Uterus (tissue), 4 donors: Measurements from ENCODE around the gene CNN2. TPM values are rescaled to one million over a fixed set of nuclear protein-coding genes. Genes with fewer than 3 reads are reported as not detected.

Experiments
- DNase-seq, 2 donors: peaks; one replicate each; pipeline ENCODE4 v3.0.0-alpha.2; 2019 to 2020
- H3K27ac ChIP-seq, 2 donors: fragments of 200-600 bp; sonication (generic); 1 replicate in 1 of 2; 2 replicates in 1 of 2; pipeline ENCODE4 v1.5.1; 2016 to 2018
- H3K27me3 ChIP-seq, 2 donors: fragments of 200-600 bp; sonication (generic); one replicate each; pipeline ENCODE4 v1.5.1; 2018 to 2019; ENCODE audit warnings: control low read depth in 1 of 2
- H3K36me3 ChIP-seq, 2 donors: fragments of 200-600 bp; sonication (generic); one replicate each; pipeline ENCODE4 v1.5.1; 2019; ENCODE audit warnings: control low read depth in 1 of 2
- H3K4me1 ChIP-seq, 2 donors: fragments of 200-600 bp; sonication (generic); one replicate each; pipeline ENCODE4 v1.5.1; 2018 to 2019; ENCODE audit warnings: control low read depth in 1 of 2
- H3K4me3 ChIP-seq, 2 donors: fragments of 200-600 bp; sonication (generic); 1 replicate in 1 of 2; 2 replicates in 1 of 2; pipeline ENCODE4 v1.5.1; 2018 to 2019; ENCODE audit warnings: mild to moderate bottlenecking in 1 of 2
- H3K9me3 ChIP-seq, 2 donors: fragments of 200-600 bp; sonication (generic); one replicate each; pipeline ENCODE4 v1.5.1; 2019; ENCODE audit warnings: control low read depth in 1 of 2
- POLR2A ChIP-seq, 2 donors: fragments of 450-650 bp; IDR thresholded peaks; one replicate each; pipeline ENCODE4 v1.6.1; 2016; ENCODE audit warnings: antibody characterized with exemption in 2 of 2, mild to moderate bottlenecking in 1 of 2, moderate library complexity in 1 of 2
- intact Hi-C: fragments of 100-400 bp; cut with DNase I; formaldehyde crosslinking; loops from one replicate; pipeline ENCODE4 v1.15.1; 2023; ENCODE audit warnings: low total_unique reads
- total RNA-seq, 4 donors: library from RNA; depleted of rRNA in 3 of 4; stranded (reverse); fragments of >200 nt in 3 of 4; gene quantifications; one replicate each; pipeline versions ENCODE4 v1.1.0 to v1.2.4, GENCODE V29; 2014 to 2023
- TF ChIP-seq, protein P1 (sequence below), 4 experiments: fragments of 200-600 bp in 2 of 4; fragments of 450-650 bp in 2 of 4; sonication (generic) in 2 of 4; IDR thresholded peaks; one replicate each; pipeline ENCODE4 v1.5.1; 2016 to 2019; ENCODE audit warnings: antibody characterized with exemption in 4 of 4, mild to moderate bottlenecking in 2 of 4, moderate library complexity in 1 of 4
- donor health status: DM: yes; HTN: yes; CAD: no.

CNN2 gene
- 100 to 1,000 TPM in 2 of 4 donors, 10 to 100 TPM in 2; 14.3 to 186 (median 88.5) TPM for total RNA-seq

GRCh38 chr19:1025960-1026782 is at the start of gene CNN2:
CNN2 (plus strand) TSS chr19:1026608; CDS start chr19:1026662, 54 bp downstream.
- H3K27ac ChIP-seq, result peak within 1 kb of the TSS; percentile 95
- no peaks in the 10 kb centered on the region for H3K36me3 ChIP-seq
- peak; percentile 80 to 85 for DNase-seq
- H3K27me3 ChIP-seq, result no peaks in the 10 kb centered on the region
- peak; percentile 77 to 95 for TF ChIP-seq POLR2A (IDR thresholded peaks at IDR 0.05)
- TF ChIP-seq, protein P1, sequence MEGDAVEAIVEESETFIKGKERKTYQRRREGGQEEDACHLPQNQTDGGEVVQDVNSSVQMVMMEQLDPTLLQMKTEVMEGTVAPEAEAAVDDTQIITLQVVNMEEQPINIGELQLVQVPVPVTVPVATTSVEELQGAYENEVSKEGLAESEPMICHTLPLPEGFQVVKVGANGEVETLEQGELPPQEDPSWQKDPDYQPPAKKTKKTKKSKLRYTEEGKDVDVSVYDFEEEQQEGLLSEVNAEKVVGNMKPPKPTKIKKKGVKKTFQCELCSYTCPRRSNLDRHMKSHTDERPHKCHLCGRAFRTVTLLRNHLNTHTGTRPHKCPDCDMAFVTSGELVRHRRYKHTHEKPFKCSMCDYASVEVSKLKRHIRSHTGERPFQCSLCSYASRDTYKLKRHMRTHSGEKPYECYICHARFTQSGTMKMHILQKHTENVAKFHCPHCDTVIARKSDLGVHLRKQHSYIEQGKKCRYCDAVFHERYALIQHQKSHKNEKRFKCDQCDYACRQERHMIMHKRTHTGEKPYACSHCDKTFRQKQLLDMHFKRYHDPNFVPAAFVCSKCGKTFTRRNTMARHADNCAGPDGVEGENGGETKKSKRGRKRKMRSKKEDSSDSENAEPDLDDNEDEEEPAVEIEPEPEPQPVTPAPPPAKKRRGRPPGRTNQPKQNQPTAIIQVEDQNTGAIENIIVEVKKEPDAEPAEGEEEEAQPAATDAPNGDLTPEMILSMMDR (IDR thresholded peaks at IDR 0.05), result peak in 1 of 4 experiments; percentile 2
- intact Hi-C loops, result no loop called here
- H3K9me3 ChIP-seq, result no peaks in the 10 kb centered on the region
- H3K4me3 ChIP-seq, result peak within 1 kb of the TSS; percentile 85 to 89
- H3K4me1 ChIP-seq, result peaks cover 0 to 6% of the 10 kb centered on the region in 2 donors

DNA sequence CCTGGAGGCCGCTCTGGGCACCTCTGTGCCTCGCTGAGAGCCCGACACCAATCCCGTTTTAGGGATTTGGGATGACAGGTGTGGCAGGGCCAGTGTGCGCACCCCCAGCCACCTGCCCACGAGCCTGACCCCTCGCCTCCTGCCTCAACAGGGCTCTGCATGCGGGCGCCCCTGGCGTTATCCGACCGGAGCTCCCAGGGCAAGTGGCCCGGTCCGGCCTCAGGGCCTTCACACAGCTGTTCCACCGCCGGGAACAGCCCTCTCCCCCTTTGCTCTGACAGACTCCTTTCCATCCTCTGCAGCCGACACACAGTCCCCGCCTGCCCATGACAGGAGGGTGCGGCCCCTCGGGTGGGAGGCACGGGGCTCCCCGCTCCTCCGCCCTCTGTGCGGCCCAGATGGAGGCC is 49.3 kb upstream of the CNN2 start:
- Histone ChIP-seq H3K36me3 (no peaks in the 10 kb centered on the region), H3K27me3 (no peaks in the 10 kb centered on the region), H3K4me3 (no peak overlapping the region), H3K4me1 (no peaks in the 10 kb centered on the region), H3K9me3 (no peaks in the 10 kb centered on the region), H3K27ac (no peak overlapping the region)
- DNase-seq, result no peak
- no peak for TF ChIP-seq POLR2A (IDR thresholded peaks at IDR 0.05)
- TF ChIP-seq, protein P1 (IDR thresholded peaks at IDR 0.05), result no peak
- intact Hi-C loops, result no loop called here

DNA sequence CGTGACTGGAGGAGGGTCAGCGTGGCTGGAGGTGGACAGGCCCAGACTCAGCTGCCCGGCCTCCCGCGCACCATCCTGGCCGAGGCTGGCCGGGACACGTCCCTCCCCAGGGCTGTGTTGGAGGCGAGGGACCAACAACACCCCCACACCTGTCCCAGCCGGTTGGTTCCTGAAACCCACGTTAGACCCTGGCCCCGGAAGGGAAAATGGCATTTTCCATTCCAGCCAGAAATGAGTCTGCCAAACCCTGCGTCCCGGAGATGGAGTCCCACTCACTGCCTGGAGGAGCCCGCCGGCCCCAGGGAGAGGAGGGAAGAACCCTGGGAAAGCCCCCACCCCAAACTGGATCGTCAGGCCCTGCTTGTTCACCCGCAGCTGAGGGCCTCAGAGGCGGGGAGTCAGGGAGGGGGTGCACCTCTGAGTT is 47.1 kb upstream of the CNN2 start:
- H3K27ac ChIP-seq, result no peak overlapping the region
- H3K36me3 ChIP-seq, result no peaks in the 10 kb centered on the region
- intact Hi-C loops, result no loop called here
- TF ChIP-seq POLR2A (IDR thresholded peaks at IDR 0.05), result no peak
- TF ChIP-seq, protein P1 (IDR thresholded peaks at IDR 0.05), result no peak
- H3K4me3 ChIP-seq, result no peak overlapping the region
- H3K4me1 ChIP-seq, result peaks cover 0 to 6% of the 10 kb centered on the region in 2 donors
- H3K27me3 ChIP-seq, result no peaks in the 10 kb centered on the region
- DNase-seq, result no peak
- no peaks in the 10 kb centered on the region for H3K9me3 ChIP-seq

DNA sequence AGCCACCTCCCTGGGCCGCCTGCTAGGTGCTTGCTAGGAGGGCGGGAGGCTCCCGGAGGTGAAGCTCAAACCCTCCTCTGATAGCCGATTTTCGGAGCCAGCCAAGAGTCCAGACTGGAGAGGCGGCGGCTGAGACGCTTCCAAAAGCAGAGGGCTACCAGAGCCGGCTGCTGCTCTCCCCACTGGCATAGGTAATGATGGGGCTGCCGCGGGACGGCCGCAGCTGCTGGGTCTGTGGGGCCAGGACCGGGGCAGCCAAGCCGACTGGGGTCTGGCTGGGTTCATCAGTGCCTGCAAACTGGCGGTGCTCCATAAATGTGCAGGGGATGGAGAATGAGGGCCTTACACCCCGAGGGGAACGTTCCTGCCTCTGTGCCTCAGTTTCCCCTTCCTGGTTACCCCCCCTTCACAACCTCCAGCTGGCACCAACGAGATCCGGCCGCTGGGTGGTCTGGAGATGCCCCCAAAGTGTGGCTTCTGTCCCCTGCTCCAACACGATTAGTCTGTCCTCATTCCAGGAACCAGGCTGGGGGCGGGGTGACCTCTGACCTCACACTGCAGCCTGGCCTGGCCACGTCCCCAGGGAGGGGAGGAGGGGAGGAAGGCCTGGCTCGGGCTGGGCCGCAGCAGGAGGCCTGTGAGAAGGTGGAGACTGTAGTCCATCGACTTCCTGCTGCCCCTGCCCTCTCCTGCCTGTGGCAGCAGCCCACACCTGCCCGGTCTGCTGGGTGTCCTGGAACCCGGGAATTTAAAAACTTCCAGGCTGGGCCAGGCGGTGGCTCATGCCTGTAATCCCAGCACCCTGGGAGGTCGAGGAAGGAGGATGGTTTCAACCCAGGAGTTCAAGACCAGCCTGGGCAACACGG is 46.0 kb upstream of the CNN2 start:
- Histone ChIP-seq H3K4me1 (peaks cover 6 to 12% of the 10 kb centered on the region in 2 donors), H3K27ac (no peak overlapping the region), H3K36me3 (no peaks in the 10 kb centered on the region), H3K27me3 (no peaks in the 10 kb centered on the region), H3K4me3 (no peak overlapping the region), H3K9me3 (no peaks in the 10 kb centered on the region)
- no peak for DNase-seq
- intact Hi-C loops, result loop anchor here (10.0 kb wide), 1 partner anchor 116 kb away; no protein-coding TSS in a partner anchor
- no peak for TF ChIP-seq POLR2A (IDR thresholded peaks at IDR 0.05)
- TF ChIP-seq, protein P1 (IDR thresholded peaks at IDR 0.05), result no peak
